Subcutaneous abdominal adipose tissue (tissue), 5 donors: ENCODE measurements around the gene PASK.

Experiments
- H3K27ac ChIP-seq: one replicate; pipeline ENCODE4 v1.7.0; 2013; ENCODE audit warnings: low read depth, mild to moderate bottlenecking, inconsistent platforms, low read length, moderate library complexity
- H3K27me3 ChIP-seq, 5 donors: one replicate each; pipeline ENCODE4 v1.7.0; 2013; ENCODE audit warnings: low read length in 5 of 5, inconsistent platforms in 1 of 5; ENCODE audit not compliant: control insufficient read depth in 5 of 5, insufficient read depth in 4 of 5
- H3K36me3 ChIP-seq, 5 donors: one replicate each; pipeline ENCODE4 v1.7.0; 2013; ENCODE audit warnings: low read length in 5 of 5; ENCODE audit not compliant: control insufficient read depth in 5 of 5, insufficient read depth in 5 of 5
- H3K4me1 ChIP-seq, 5 donors: one replicate each; pipeline ENCODE4 v1.7.0; 2013; ENCODE audit warnings: low read length in 5 of 5, mild to moderate bottlenecking in 3 of 5, moderate library complexity in 1 of 5; ENCODE audit not compliant: control insufficient read depth in 5 of 5, insufficient read depth in 5 of 5
- H3K4me3 ChIP-seq, 5 donors: one replicate each; pipeline ENCODE4 v1.7.0; 2013; ENCODE audit warnings: low read length in 5 of 5, low read depth in 1 of 5
- H3K9ac ChIP-seq, 5 donors: one replicate each; pipeline ENCODE4 v1.7.0; 2013; ENCODE audit warnings: low read length in 5 of 5, mild to moderate bottlenecking in 4 of 5, moderate library complexity in 3 of 5
- H3K9me3 ChIP-seq, 5 donors: one replicate each; pipeline ENCODE4 v1.7.0; 2013; ENCODE audit warnings: low read length in 5 of 5; ENCODE audit not compliant: control insufficient read depth in 5 of 5
- donor health status: healthy.
- donor health status: healthy.
- donor health status: healthy.
- donor health status: healthy.
- donor health status: healthy.

PASK gene

GRCh38 chr2:241189856-241190201 is 40.6 kb upstream of the PASK start:
- Histone ChIP-seq H3K36me3 (no peaks in the 10 kb centered on the region), H3K27ac (no peak overlapping the region), H3K4me3 (no peak overlapping the region), H3K9ac (no peak overlapping the region), H3K27me3 (peaks cover 5 to 18% (median 12%) of the 10 kb centered on the region in 5 donors), H3K9me3 (no peaks in the 10 kb centered on the region), H3K4me1 (no peaks in the 10 kb centered on the region)

DNA sequence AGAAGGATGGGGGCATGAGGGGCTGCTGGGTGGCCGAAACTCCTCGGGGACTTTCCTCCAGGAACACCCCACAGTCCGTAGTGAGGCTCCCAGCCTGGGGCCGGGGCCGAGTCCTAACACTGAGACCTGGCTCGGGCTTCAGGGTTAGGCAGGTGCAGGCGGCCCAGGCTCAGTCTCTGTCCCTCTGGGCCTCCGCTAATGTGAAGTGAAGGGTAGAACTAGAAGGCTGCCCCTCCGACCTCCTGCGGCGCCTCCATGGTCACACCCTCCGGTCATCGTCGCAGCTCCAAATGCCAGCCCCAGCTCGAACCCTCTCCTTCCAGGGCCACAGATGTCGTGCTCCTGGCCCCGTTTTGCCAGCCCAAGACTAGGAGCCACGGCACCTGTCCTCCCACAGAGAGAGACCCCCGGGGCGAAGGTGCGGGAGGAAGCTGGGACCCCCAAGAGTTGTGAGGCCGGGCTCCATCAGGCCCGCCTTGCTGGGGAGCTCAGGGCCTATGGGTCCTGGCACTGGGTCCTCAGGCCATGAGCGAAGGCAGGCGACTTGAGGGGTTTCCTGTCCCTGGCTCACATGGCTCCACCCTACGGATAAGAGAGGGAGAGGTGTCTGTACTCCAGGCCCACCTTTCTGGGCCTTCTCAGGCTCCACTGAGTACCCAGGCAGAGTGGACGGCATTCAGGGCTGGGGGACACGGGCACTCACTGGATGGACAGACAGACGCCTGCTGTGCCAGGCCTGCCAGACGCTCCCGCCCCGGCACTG is 40.0 kb upstream of the PASK start:
- Histone ChIP-seq H3K27ac (no peak overlapping the region), H3K9ac (no peak overlapping the region), H3K9me3 (no peaks in the 10 kb centered on the region), H3K4me1 (no peaks in the 10 kb centered on the region), H3K27me3 (peaks cover 5 to 18% (median 12%) of the 10 kb centered on the region in 5 donors), H3K36me3 (no peaks in the 10 kb centered on the region), H3K4me3 (no peak overlapping the region)

DNA sequence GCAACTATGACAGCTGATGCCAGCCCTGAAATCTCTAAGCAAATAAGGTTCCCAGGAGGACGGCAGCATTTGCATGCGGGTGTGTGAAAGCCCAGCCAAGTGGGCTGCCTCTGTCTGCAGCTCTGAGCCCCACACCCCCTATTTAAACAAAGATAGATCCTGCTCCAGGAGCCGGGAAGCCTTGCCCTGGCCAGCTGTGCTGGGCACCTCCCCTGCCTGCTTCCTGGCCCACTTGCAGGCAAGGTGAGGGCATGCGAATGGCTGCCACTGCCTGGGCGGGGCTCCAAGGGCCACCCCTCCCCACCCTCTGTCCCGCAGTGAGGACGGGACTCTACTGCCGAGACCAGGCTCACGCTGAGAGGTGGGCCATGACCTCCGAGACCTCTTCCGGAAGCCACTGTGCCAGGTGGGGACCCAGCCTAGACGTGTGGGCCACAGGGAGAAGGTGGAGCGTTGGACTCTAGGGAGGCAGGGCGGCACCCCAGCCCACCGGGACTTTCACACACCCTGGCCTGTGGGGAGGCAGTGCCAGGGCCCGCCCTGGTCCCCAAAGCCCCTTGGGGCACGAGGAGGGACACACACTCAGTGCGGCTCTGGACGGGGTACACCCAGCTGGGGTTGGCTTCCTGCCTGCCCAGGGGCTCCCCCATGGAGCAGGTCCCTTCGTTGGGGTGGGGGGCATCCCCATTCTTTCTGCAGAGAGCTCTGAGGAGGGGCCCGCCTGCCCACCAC is 39.3 kb upstream of the PASK start, which contains the start of gene ANO7:
Gene ANO7 (plus strand): TSS at position 317 of the 732 bp plus-strand sequence. CDS start 1,387 bp downstream, outside the sequence.
- peaks cover 5 to 18% (median 12%) of the 10 kb centered on the region in 5 donors for H3K27me3 ChIP-seq
- H3K9ac ChIP-seq: no peak within 1 kb of the TSS

DNA sequence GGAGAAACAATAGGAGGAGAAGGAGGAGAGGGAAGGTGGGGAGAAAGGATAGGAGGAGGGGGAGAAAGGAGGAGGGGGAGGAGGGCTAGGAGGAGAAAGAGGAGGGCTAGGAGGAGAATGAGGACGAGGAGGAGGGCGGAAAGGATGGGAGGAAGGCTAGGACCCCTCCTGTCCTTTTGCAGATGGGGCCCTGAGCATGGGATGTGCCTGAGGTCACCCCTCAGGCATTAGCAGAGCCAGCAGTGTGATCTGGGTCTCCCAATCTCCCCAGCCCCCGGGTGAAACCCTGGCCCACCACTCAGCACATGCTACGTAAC is 38.6 kb upstream of the PASK start:
- H3K4me3 ChIP-seq: no peak overlapping the region

More for the DNA sequence above, 39.3 kb upstream of the PASK start, which contains the start of gene ANO7:
- peaks cover 0 to 3% (median 2%) of the 10 kb centered on the region in 5 donors for H3K36me3 ChIP-seq
- no peak within 1 kb of the TSS for H3K27ac ChIP-seq
- H3K9me3 ChIP-seq: no peaks in the 10 kb centered on the region
- no peaks in the 10 kb centered on the region for H3K4me1 ChIP-seq
- no peak within 1 kb of the TSS for H3K4me3 ChIP-seq

GRCh38 chr2:241187101-241187917 is 38.0 kb upstream of the PASK start:
- H3K36me3 ChIP-seq: peaks cover 0 to 15% (median 14%) of the 10 kb centered on the region in 5 donors
- no peaks in the 10 kb centered on the region for H3K9me3 ChIP-seq
- no peak overlapping the region for H3K27ac ChIP-seq
- H3K9ac ChIP-seq: no peak overlapping the region
- no peak overlapping the region for H3K4me3 ChIP-seq
- H3K27me3 ChIP-seq: peaks cover 5 to 18% (median 12%) of the 10 kb centered on the region in 5 donors
- no peaks in the 10 kb centered on the region for H3K4me1 ChIP-seq

More for the DNA sequence above, 38.6 kb upstream of the PASK start:
- H3K27ac ChIP-seq: no peak overlapping the region
- peaks cover 5 to 18% (median 12%) of the 10 kb centered on the region in 5 donors for H3K27me3 ChIP-seq
- H3K9me3 ChIP-seq: no peaks in the 10 kb centered on the region
- no peak overlapping the region for H3K9ac ChIP-seq
- H3K4me1 ChIP-seq: no peaks in the 10 kb centered on the region
- H3K36me3 ChIP-seq: peaks cover 0 to 10% (median 8%) of the 10 kb centered on the region in 5 donors

GRCh38 chr2:241185961-241186360 is 36.7 kb upstream of the PASK start:
- Histone ChIP-seq H3K4me3 (no peak overlapping the region), H3K27ac (no peak overlapping the region), H3K36me3 (peaks cover 0 to 24% (median 17%) of the 10 kb centered on the region in 5 donors), H3K9ac (no peak overlapping the region), H3K27me3 (peaks cover 5 to 18% (median 12%) of the 10 kb centered on the region in 5 donors), H3K4me1 (no peaks in the 10 kb centered on the region), H3K9me3 (no peaks in the 10 kb centered on the region)

DNA sequence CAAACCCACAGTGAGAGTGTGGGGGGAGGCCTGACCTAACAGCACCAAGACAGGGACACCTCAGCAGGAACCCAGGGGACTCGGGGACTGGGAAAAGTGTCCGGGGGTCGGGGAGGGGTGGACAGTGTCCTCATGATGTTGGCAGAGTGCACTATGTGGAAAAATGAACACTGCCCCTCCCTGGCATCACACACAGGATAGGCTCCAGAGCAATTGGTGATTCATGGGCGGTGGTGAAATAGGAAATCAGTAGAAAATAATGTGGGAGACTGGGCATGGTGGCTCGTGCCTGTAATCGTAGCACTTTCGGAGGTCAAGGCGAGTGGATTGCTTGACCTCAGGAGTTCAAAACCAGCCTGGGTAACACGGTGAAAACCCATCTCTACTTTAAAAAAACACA is 35.6 kb upstream of the PASK start:
- Histone ChIP-seq H3K4me1 (no peaks in the 10 kb centered on the region), H3K9ac (no peak overlapping the region), H3K27ac (no peak overlapping the region), H3K4me3 (no peak overlapping the region), H3K36me3 (peaks cover 0 to 28% (median 22%) of the 10 kb centered on the region in 5 donors), H3K27me3 (peaks cover 5 to 16% (median 12%) of the 10 kb centered on the region in 5 donors), H3K9me3 (no peaks in the 10 kb centered on the region)

GRCh38 chr2:241183221-241183620 is 33.9 kb upstream of the PASK start:
- Histone ChIP-seq H3K4me1 (no peaks in the 10 kb centered on the region), H3K27ac (no peak overlapping the region), H3K4me3 (no peak overlapping the region), H3K9me3 (no peaks in the 10 kb centered on the region), H3K9ac (no peak overlapping the region), H3K27me3 (peaks cover 5 to 10% (median 9%) of the 10 kb centered on the region in 5 donors), H3K36me3 (peaks cover 0 to 39% (median 29%) of the 10 kb centered on the region in 5 donors)

GRCh38 chr2:241182531-241183133 is 33.4 kb upstream of the PASK start:
- H3K27me3 ChIP-seq: peaks cover 0 to 8% (median 5%) of the 10 kb centered on the region in 5 donors
- no peak overlapping the region for H3K9ac ChIP-seq
- peaks cover 0 to 43% (median 33%) of the 10 kb centered on the region in 5 donors for H3K36me3 ChIP-seq
- no peak overlapping the region for H3K27ac ChIP-seq
- no peak overlapping the region for H3K4me3 ChIP-seq
- no peaks in the 10 kb centered on the region for H3K9me3 ChIP-seq
- no peaks in the 10 kb centered on the region for H3K4me1 ChIP-seq
